Liver (tissue), 3 donors: ENCODE measurements around the gene LPP.

Source experiments
- RAD21 ChIP-seq, 2 donors: IDR thresholded peaks; 2 replicates each; pipeline ENCODE4 v1.6.1; 2016; ENCODE audit warnings: antibody characterized with exemption in 2 of 2, mild to moderate bottlenecking in 2 of 2
- YY1 ChIP-seq: IDR thresholded peaks from 2 replicates; pipeline ENCODE4 v1.6.1; 2016; ENCODE audit warnings: antibody characterized with exemption, mild to moderate bottlenecking
- TF ChIP-seq, protein P1 (sequence below): fragments of 150-350 bp; IDR thresholded peaks from 2 replicates; pipeline ENCODE4 v1.5.1; 2017; ENCODE audit warnings: improper control_type of control experiment, low read depth, low read length; ENCODE audit not compliant: missing input control
- donor health status: healthy.
- donor health status: healthy.

DNA sequence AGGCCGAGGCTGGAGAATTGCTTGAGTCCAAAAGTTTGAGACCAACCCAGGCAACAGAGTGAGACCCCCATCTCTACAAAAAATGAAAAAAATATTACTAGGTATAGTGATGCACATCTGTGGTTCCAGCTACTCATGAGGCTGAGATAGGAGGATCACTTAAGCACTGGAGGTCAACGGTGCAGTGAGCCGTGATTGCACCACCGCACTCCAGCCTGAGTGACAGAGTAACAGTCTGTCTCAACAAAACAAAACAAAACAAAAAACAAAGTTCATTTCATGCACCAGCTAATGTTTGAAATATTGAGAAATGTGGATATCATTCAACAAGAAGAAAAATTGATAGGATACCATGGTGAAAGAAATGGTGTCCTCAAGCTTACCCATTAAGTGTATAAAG, 567.4 kb downstream of the LPP start:
- TF ChIP-seq, protein P1, sequence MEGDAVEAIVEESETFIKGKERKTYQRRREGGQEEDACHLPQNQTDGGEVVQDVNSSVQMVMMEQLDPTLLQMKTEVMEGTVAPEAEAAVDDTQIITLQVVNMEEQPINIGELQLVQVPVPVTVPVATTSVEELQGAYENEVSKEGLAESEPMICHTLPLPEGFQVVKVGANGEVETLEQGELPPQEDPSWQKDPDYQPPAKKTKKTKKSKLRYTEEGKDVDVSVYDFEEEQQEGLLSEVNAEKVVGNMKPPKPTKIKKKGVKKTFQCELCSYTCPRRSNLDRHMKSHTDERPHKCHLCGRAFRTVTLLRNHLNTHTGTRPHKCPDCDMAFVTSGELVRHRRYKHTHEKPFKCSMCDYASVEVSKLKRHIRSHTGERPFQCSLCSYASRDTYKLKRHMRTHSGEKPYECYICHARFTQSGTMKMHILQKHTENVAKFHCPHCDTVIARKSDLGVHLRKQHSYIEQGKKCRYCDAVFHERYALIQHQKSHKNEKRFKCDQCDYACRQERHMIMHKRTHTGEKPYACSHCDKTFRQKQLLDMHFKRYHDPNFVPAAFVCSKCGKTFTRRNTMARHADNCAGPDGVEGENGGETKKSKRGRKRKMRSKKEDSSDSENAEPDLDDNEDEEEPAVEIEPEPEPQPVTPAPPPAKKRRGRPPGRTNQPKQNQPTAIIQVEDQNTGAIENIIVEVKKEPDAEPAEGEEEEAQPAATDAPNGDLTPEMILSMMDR: no peak
- TF ChIP-seq YY1 (no peak), RAD21 (IDR thresholded peaks at IDR 0.05) (no peak)
